ENCODE data around the gene RAB23.
A peak's percentile ranks its signal among the peaks of the same experiment; 100 is the strongest.

RAB23 gene

GRCh38 chr6:57177545-57178265, 44.4 kb downstream of the RAB23 start:
- DNase-seq, result no peak

GRCh38 chr6:57174511-57174907, 47.6 kb downstream of the RAB23 start:
- DNase-seq, result no peak

- no peak for DNase-seq
Measured at GRCh38 chr6:57173886-57174510, 48.1 kb downstream of the RAB23 start.

- no peak for DNase-seq
Measured at GRCh38 chr6:57173056-57173885, 48.8 kb downstream of the RAB23 start.

- DNase-seq, result peak; percentile 56
Measured at GRCh38 chr6:57172136-57173055, 49.7 kb downstream of the RAB23 start, which contains the start of gene BAG2. BAG2 (plus strand) TSS chr6:57172326; CDS start chr6:57172698, 372 bp downstream.

GRCh38 chr6:57165080-57165479, 57.0 kb downstream of the RAB23 start:
- no peak for DNase-seq

- no peak for DNase-seq
Measured at GRCh38 chr6:57163956-57164355, 58.2 kb downstream of the RAB23 start.

GRCh38 chr6:57162516-57162915, 59.6 kb downstream of the RAB23 start:
- no peak for DNase-seq

- no peak for DNase-seq
Measured at GRCh38 chr6:57162028-57162427, 60.1 kb downstream of the RAB23 start.

GRCh38 chr6:57159127-57159526, 63.0 kb downstream of the RAB23 start:
- no peak for DNase-seq

- no peak for DNase-seq
Measured at GRCh38 chr6:57158658-57159057, 63.4 kb downstream of the RAB23 start.

GRCh38 chr6:57147955-57148858, 73.9 kb downstream of the RAB23 start:
- DNase-seq, result no peak

GRCh38 chr6:57147401-57147800, 74.7 kb downstream of the RAB23 start:
- DNase-seq, result no peak

- DNase-seq, result no peak
Measured at GRCh38 chr6:57143690-57144089, 78.4 kb downstream of the RAB23 start.

- no peak for DNase-seq
Measured at GRCh38 chr6:57142178-57142525, 80.0 kb downstream of the RAB23 start.

GRCh38 chr6:57141451-57142177, 80.5 kb downstream of the RAB23 start:
- DNase-seq, result no peak

GRCh38 chr6:57138026-57138425, 84.1 kb downstream of the RAB23 start:
- DNase-seq, result no peak

- DNase-seq, result no peak
Measured at GRCh38 chr6:57137350-57137749, 84.8 kb downstream of the RAB23 start.

Data from NCI-H1092 (cell line).